IMR-90 (cell line): Measurements from ENCODE around the gene DGKG. TPM values are rescaled to one million over a fixed set of nuclear protein-coding genes. Genes with fewer than 3 reads are reported as not detected.
A peak's percentile ranks its signal among the peaks of the same experiment; 100 is the strongest.

ENCODE experiments used
- ATAC-seq: fragments of 200-7000 bp; cut with Tn5 transposase; 2 replicates; pipeline ENCODE4 v1.9.1; 2020; ENCODE audit warnings: low read depth, mild to moderate bottlenecking, moderate library complexity
- BruUV-seq: library from RNA; stranded (reverse); fragments of 400-500 nt; replicated peaks from 2 replicates; lab custom pipeline; 2021; lab: Mats Ljungman, UMichigan
- CTCF ChIA-PET: fragments of 300-600 bp; formaldehyde crosslinking; extraction: SDS; loops from one replicate; lab custom pipeline; 2021; ENCODE audit warnings: antibody characterized with exemption; lab: Yijun Ruan, JAX
- POLR2A ChIA-PET: fragments of 300-600 bp; sonication (Branson Sonifier 250); formaldehyde crosslinking; loops from one replicate; lab custom pipeline; 2022; ENCODE audit warnings: antibody characterized with exemption; ENCODE audit not compliant: unreplicated experiment; lab: Charles Lee
- DNase-seq: peaks from one replicate; pipeline ENCODE4 v3.0.0; 2013
- H2AFZ ChIP-seq: replicated peaks from 2 replicates; pipeline ENCODE3; 2013; ENCODE audit warnings: low read length, mild to moderate bottlenecking; ENCODE audit not compliant: poor library complexity
- H2AK5ac ChIP-seq: 2 replicates; pipeline ENCODE4 v1.6.1; 2013; ENCODE audit warnings: low read depth, low read length, inconsistent platforms
- H2AK9ac ChIP-seq: replicated peaks from 2 replicates; pipeline ENCODE3; 2013; ENCODE audit warnings: mild to moderate bottlenecking, low read depth, low read length, moderate library complexity; ENCODE audit not compliant: poor library complexity
- H2BK120ac ChIP-seq: 2 replicates; pipeline ENCODE4 v1.6.1; 2013; ENCODE audit warnings: low read depth, low read length, inconsistent platforms
- H2BK15ac ChIP-seq: 3 replicates; pipeline ENCODE4 v1.6.1; 2013; ENCODE audit warnings: low read depth, low read length, inconsistent platforms
- H2BK20ac ChIP-seq: 2 replicates; pipeline ENCODE4 v1.6.1; 2013; ENCODE audit warnings: low read depth, mild to moderate bottlenecking, inconsistent platforms, low read length, moderate library complexity
- H2BK5ac ChIP-seq: 2 replicates; pipeline ENCODE4 v1.6.1; 2013; ENCODE audit warnings: mild to moderate bottlenecking, low read depth, low read length, inconsistent platforms; ENCODE audit not compliant: poor library complexity, severe bottlenecking
- H3K14ac ChIP-seq: replicated peaks from 2 replicates; pipeline ENCODE4 v1.6.1; 2013; ENCODE audit warnings: low read depth, low read length, inconsistent platforms
- H3K18ac ChIP-seq: 2 replicates; pipeline ENCODE4 v1.6.1; 2013; ENCODE audit warnings: low read depth, low read length, control low read depth
- H3K23ac ChIP-seq: 2 replicates; pipeline ENCODE4 v1.6.1; 2013; ENCODE audit warnings: low read depth, low read length, inconsistent platforms
- H3K27ac ChIP-seq: 2 replicates; pipeline ENCODE4 v1.5.1; 2013; ENCODE audit warnings: mild to moderate bottlenecking, control low read depth, low read length; ENCODE audit not compliant: insufficient read depth
- H3K27me3 ChIP-seq: 2 replicates; pipeline ENCODE4 v1.6.1; 2013; ENCODE audit warnings: low read length; ENCODE audit not compliant: control insufficient read depth, insufficient read depth
- H3K36me3 ChIP-seq: 2 replicates; pipeline ENCODE4 v1.6.1; 2013; ENCODE audit warnings: low read length, mixed read lengths; ENCODE audit not compliant: control insufficient read depth, insufficient read depth
- H3K4ac ChIP-seq: 2 replicates; pipeline ENCODE4 v1.6.1; 2013; ENCODE audit warnings: low read depth, low read length, inconsistent platforms
- H3K4me1 ChIP-seq: 2 replicates; pipeline ENCODE4 v1.6.1; 2013; ENCODE audit warnings: low read length, mixed read lengths; ENCODE audit not compliant: control insufficient read depth, insufficient read depth
- H3K4me2 ChIP-seq: 2 replicates; pipeline ENCODE4 v1.6.1; 2013; ENCODE audit warnings: low read depth, mild to moderate bottlenecking, control low read depth, low read length, moderate library complexity
- H3K4me3 ChIP-seq: 2 replicates; pipeline ENCODE4 v1.5.1; 2013; ENCODE audit warnings: low read depth, mild to moderate bottlenecking, control low read depth, low read length, moderate library complexity; ENCODE audit not compliant: insufficient read depth
- H3K56ac ChIP-seq: 2 replicates; pipeline ENCODE4 v1.6.1; 2013; ENCODE audit warnings: low read length, inconsistent platforms; ENCODE audit not compliant: insufficient read depth; ENCODE audit errors: extremely low read depth
- H3K79me1 ChIP-seq, 2 experiments: 2 replicates each; pipeline ENCODE4 v1.6.1; 2013; ENCODE audit warnings: low read length in 2 of 2, inconsistent platforms in 1 of 2, low read depth in 1 of 2
- H3K9ac ChIP-seq: 2 replicates; pipeline ENCODE4 v1.6.1; 2013; ENCODE audit warnings: low read depth, low read length, control low read depth
- H3K9me1 ChIP-seq: 2 replicates; pipeline ENCODE4 v1.6.1; 2013; ENCODE audit warnings: low read length, inconsistent platforms; ENCODE audit not compliant: insufficient read depth
- H3K9me3 ChIP-seq: 2 replicates; pipeline ENCODE4 v1.6.1; 2013; ENCODE audit warnings: low read length; ENCODE audit not compliant: control insufficient read depth, insufficient read depth
- H4K20me1 ChIP-seq: 2 replicates; pipeline ENCODE4 v1.6.1; 2013; ENCODE audit warnings: low read length, inconsistent platforms; ENCODE audit not compliant: insufficient read depth
- H4K5ac ChIP-seq: 2 replicates; pipeline ENCODE4 v1.6.1; 2013; ENCODE audit warnings: mild to moderate bottlenecking, low read depth, low read length, control low read depth
- H4K8ac ChIP-seq, 2 experiments: 2 replicates each; pipeline ENCODE4 v1.6.1; 2013; ENCODE audit warnings: low read depth in 2 of 2, low read length in 2 of 2, control low read depth in 1 of 2, inconsistent platforms in 1 of 2
- H4K91ac ChIP-seq: 2 replicates; pipeline ENCODE4 v1.6.1; 2013; ENCODE audit warnings: low read depth, low read length, inconsistent platforms; ENCODE audit not compliant: insufficient read depth
- CEBPB ChIP-seq: IDR thresholded peaks from 2 replicates; pipeline ENCODE4 v1.6.1; 2012; ENCODE audit warnings: low read depth, low read length, improper control_type of control experiment
- CHD1 ChIP-seq: IDR thresholded peaks from 2 replicates; pipeline ENCODE4 v1.6.1; 2012; ENCODE audit warnings: low read depth, low read length, improper control_type of control experiment
- FOS ChIP-seq: fragments of 150-350 bp; IDR thresholded peaks from 2 replicates; pipeline ENCODE4 v1.6.1; 2016; ENCODE audit warnings: low read depth, low read length
- MAFK ChIP-seq: IDR thresholded peaks from 2 replicates; pipeline ENCODE4 v1.6.1; 2012; ENCODE audit warnings: low read depth, low read length, improper control_type of control experiment
- MXI1 ChIP-seq: IDR thresholded peaks from 2 replicates; pipeline ENCODE4 v1.6.1; 2012; ENCODE audit warnings: low read depth, mild to moderate bottlenecking, low read length, moderate library complexity, borderline replicate concordance
- NFE2L2 ChIP-seq: fragments of 150-350 bp; IDR thresholded peaks from 2 replicates; pipeline ENCODE4 v1.6.1; 2016; ENCODE audit warnings: low read depth, mild to moderate bottlenecking, low read length
- RAD21 ChIP-seq: IDR thresholded peaks from 2 replicates; pipeline ENCODE4 v1.6.1; 2012; ENCODE audit warnings: low read length, improper control_type of control experiment
- RFX5 ChIP-seq: IDR thresholded peaks from 2 replicates; pipeline ENCODE4 v1.8.0; 2012; ENCODE audit warnings: low read depth, mild to moderate bottlenecking, low read length, moderate library complexity
- SMC3 ChIP-seq: fragments of 150-350 bp; IDR thresholded peaks from 2 replicates; pipeline ENCODE4 v1.6.1; 2016; ENCODE audit warnings: low read depth, mild to moderate bottlenecking, antibody characterized with exemption, low read length, moderate library complexity
- WGBS, 2 experiments: methylation state at CpG; one replicate each; pipeline versions ENCODE4 v1.1.5 to v1.1.7; 2013; ENCODE audit warnings: missing lambda C conversion rate in 2 of 2; ENCODE audit not compliant: insufficient read length in 1 of 2; ENCODE audit errors: extremely low coverage in 2 of 2; 5-methylcytosine and 5-hydroxymethylcytosine counted together
- dilution Hi-C: fragments of 300-500 bp; cut with HindIII; formaldehyde crosslinking; loops from one replicate; pipeline ENCODE4 v1.14.3; 2018; ENCODE audit warnings: low sequenced_read_pairs; ENCODE audit not compliant: unreplicated experiment
- in situ Hi-C: fragments of 300-500 bp; cut with MboI; formaldehyde crosslinking; loops from 3 replicates; pipeline ENCODE4 v1.14.3; 2019; ENCODE audit warnings: low sequenced_read_pairs, inconsistent platforms, mixed read lengths
- intact Hi-C: fragments of 100-400 bp; cut with micrococcal nuclease; formaldehyde crosslinking; loops from 2 replicates; pipeline ENCODE4 v1.10.0; 2022
- polyA plus RNA-seq, 3 experiments: library from polyadenylated mRNA; depleted of rRNA; stranded (reverse); fragments of >200 nt; gene quantifications; 2 replicates each; pipeline ENCODE4 v1.2.3, GENCODE V29; 2012; ENCODE audit warnings: low replicate concordance in 1 of 3
- total RNA-seq: library from RNA; depleted of rRNA; stranded (reverse); fragments of >200 nt; gene quantifications from 2 replicates; pipeline ENCODE4 v1.2.3, GENCODE V29; 2012
- TF ChIP-seq, protein P1 (sequence below): conservative IDR thresholded peaks from 2 replicates; pipeline ENCODE4 v1.5.1; 2012; ENCODE audit warnings: mild to moderate bottlenecking, low read depth, low read length, improper control_type of control experiment
- TF ChIP-seq, protein P2 (sequence below): fragments of 150-350 bp; IDR thresholded peaks from 2 replicates; pipeline ENCODE4 v1.6.1; 2016; ENCODE audit warnings: low read depth, mild to moderate bottlenecking, low read length, moderate library complexity, borderline replicate concordance

DGKG gene
- total and polyA plus RNA-seq, 2 of the 4 experiments (the other 2 are of a cell fraction): 1.2 to 4.1 TPM

DNA sequence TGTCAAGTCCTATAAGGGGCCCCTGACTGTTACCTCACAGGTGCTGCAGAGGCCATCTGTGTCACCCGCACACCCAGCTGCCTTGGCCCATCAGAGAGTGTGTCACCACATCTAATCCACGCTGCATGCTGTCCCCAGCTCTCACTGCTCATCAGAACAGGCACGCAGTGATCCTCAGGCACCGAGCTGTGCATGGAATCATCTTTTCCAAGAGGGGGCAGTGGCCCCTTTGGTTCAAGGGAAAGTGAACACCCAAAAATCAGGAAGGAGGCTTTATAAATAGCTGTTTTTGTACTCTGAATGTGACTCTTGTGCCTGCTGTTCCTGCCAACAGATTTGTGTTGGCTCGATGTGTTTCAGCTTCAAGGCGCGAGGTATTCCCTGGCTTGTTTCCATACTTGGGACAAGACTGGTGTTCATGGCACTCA, 142.8 kb downstream of the DGKG start:
- Histone ChIP-seq H2BK20ac (no peak overlapping the region), H2AK9ac (no peak overlapping the region), H3K4me1 (no peaks in the 10 kb centered on the region), H3K23ac (no peak overlapping the region), H3K9me3 (no peaks in the 10 kb centered on the region), H4K5ac (no peak overlapping the region), H3K27ac (no peak overlapping the region), H2AFZ (peak overlapping the region; percentile 33), H3K4me2 (no peak overlapping the region), H3K9ac (no peak overlapping the region), H4K20me1 (no peaks in the 10 kb centered on the region), H3K9me1 (no peaks in the 10 kb centered on the region), H3K79me1 (no peaks in the 10 kb centered on the region), H3K27me3 (peaks cover 24% of the 10 kb centered on the region), H2BK5ac (no peak overlapping the region), H3K36me3 (no peaks in the 10 kb centered on the region), H3K18ac (no peak overlapping the region), H3K14ac (no peak overlapping the region), H4K91ac (no peak overlapping the region), H3K56ac (no peak overlapping the region), H4K8ac (no peak overlapping the region), H2AK5ac (no peak overlapping the region), H2BK15ac (no peak overlapping the region), H3K4ac (no peak overlapping the region), H2BK120ac (no peak overlapping the region), H3K4me3 (no peak overlapping the region)
- BruUV-seq: no TSS peak
- TF ChIP-seq CEBPB (no peak), FOS (no peak), CHD1 (no peak), MXI1 (no peak), RAD21 (no peak), MAFK (no peak), SMC3 (no peak), RFX5 (no peak), NFE2L2 (no peak)
- TF ChIP-seq, protein P1, sequence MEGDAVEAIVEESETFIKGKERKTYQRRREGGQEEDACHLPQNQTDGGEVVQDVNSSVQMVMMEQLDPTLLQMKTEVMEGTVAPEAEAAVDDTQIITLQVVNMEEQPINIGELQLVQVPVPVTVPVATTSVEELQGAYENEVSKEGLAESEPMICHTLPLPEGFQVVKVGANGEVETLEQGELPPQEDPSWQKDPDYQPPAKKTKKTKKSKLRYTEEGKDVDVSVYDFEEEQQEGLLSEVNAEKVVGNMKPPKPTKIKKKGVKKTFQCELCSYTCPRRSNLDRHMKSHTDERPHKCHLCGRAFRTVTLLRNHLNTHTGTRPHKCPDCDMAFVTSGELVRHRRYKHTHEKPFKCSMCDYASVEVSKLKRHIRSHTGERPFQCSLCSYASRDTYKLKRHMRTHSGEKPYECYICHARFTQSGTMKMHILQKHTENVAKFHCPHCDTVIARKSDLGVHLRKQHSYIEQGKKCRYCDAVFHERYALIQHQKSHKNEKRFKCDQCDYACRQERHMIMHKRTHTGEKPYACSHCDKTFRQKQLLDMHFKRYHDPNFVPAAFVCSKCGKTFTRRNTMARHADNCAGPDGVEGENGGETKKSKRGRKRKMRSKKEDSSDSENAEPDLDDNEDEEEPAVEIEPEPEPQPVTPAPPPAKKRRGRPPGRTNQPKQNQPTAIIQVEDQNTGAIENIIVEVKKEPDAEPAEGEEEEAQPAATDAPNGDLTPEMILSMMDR: no peak
- TF ChIP-seq, protein P2, sequence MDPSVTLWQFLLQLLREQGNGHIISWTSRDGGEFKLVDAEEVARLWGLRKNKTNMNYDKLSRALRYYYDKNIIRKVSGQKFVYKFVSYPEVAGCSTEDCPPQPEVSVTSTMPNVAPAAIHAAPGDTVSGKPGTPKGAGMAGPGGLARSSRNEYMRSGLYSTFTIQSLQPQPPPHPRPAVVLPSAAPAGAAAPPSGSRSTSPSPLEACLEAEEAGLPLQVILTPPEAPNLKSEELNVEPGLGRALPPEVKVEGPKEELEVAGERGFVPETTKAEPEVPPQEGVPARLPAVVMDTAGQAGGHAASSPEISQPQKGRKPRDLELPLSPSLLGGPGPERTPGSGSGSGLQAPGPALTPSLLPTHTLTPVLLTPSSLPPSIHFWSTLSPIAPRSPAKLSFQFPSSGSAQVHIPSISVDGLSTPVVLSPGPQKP: no peak
- dilution Hi-C loops (no loop called here), in situ Hi-C loops (no loop called here), intact Hi-C loops (no loop called here)
- ChIA-PET CTCF (no interaction called here), POLR2A (no interaction called here)
- ATAC-seq: no peak
- WGBS, 2 experiments: 61% methylated on average over 5 of the region's 7 CpGs; no CpG with 5 or more reads in 1 of the 2 experiments
- no peak for DNase-seq
